Esophagus squamous epithelium (tissue), 4 donors: Measurements from ENCODE around the gene SLC43A3.

Source experiments
- POLR2A ChIP-seq, 4 donors: fragments of 450-650 bp; IDR thresholded peaks; one replicate each; pipeline ENCODE4 v1.6.1; 2017; ENCODE audit warnings: antibody characterized with exemption in 4 of 4, mild to moderate bottlenecking in 4 of 4, moderate library complexity in 3 of 4
- TF ChIP-seq, protein P1 (sequence below), 6 experiments: fragments of 450-650 bp in 4 of 6; fragments of 200-600 bp in 2 of 6; sonication (generic) in 2 of 6; IDR thresholded peaks; one replicate each; pipeline ENCODE4 v1.5.1; 2016 to 2019; ENCODE audit warnings: antibody characterized with exemption in 6 of 6, mild to moderate bottlenecking in 4 of 6, moderate library complexity in 4 of 6

DNA sequence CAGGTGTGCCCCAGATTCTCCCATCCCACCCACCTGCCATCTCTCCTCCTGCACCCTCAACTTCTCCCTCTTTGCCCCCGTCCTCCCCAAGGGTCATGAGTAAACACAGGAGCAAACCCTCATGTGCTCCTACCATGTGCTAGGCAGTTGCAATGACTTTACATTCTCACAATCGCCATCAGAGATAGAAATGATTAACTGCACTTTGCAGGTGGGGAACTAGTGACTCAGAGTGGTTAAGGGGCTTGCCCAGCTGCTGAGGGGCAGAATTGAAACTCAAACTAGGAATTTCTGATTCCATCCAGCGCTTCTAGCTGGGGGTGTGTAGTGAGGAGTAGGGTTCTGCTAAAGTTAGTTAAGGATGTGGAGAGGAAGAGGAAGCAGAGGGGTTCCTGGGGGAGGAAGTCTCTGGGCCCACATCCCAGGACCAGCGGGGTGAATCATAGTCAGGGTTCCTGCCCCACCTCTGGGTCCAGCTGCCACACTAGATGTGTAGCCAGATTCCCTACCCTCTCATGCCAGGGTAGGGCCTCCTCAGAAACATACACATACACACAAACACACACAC lies 20.5 kb downstream of the SLC43A3 start:
- TF ChIP-seq, protein P1, sequence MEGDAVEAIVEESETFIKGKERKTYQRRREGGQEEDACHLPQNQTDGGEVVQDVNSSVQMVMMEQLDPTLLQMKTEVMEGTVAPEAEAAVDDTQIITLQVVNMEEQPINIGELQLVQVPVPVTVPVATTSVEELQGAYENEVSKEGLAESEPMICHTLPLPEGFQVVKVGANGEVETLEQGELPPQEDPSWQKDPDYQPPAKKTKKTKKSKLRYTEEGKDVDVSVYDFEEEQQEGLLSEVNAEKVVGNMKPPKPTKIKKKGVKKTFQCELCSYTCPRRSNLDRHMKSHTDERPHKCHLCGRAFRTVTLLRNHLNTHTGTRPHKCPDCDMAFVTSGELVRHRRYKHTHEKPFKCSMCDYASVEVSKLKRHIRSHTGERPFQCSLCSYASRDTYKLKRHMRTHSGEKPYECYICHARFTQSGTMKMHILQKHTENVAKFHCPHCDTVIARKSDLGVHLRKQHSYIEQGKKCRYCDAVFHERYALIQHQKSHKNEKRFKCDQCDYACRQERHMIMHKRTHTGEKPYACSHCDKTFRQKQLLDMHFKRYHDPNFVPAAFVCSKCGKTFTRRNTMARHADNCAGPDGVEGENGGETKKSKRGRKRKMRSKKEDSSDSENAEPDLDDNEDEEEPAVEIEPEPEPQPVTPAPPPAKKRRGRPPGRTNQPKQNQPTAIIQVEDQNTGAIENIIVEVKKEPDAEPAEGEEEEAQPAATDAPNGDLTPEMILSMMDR (IDR thresholded peaks at IDR 0.05): no peak
- TF ChIP-seq POLR2A (IDR thresholded peaks at IDR 0.05): no peak
